Endothelial cell of umbilical vein (primary cell): Measurements from ENCODE around the gene SDSL. TPM values are rescaled to one million over a fixed set of nuclear protein-coding genes. Genes with fewer than 3 reads are reported as not detected.

Experiments used
- BruUV-seq: library from RNA; stranded (reverse); fragments of 400-500 nt; replicated peaks from 2 replicates; lab custom pipeline; 2021; lab: Mats Ljungman, UMichigan
- CTCF ChIA-PET: fragments of 300-600, 350-600 bp; sonication (Branson Sonifier 250); formaldehyde crosslinking; loops from one replicate; lab custom pipeline; 2021; ENCODE audit warnings: antibody characterized with exemption, inconsistent platforms; lab: Charles Lee
- POLR2A ChIA-PET: fragments of 300-600, 350-600 bp; sonication (Branson Sonifier 250); formaldehyde crosslinking; loops from one replicate; lab custom pipeline; 2021; ENCODE audit warnings: antibody characterized with exemption, inconsistent platforms; lab: Charles Lee
- DNase-seq: peaks from one replicate; pipeline ENCODE4 v3.0.0-alpha.2; 2011; ENCODE audit warnings: low read depth, low spot score
- FAIRE-seq: peaks from 2 replicates; lab custom pipeline; 2011; peaks lifted over from hg19 to GRCh38; lab: Jason Lieb, UNC
- H2AFZ ChIP-seq: 2 replicates; pipeline ENCODE4 v1.6.0; 2012; ENCODE audit warnings: low read depth, low read length, control low read depth, inconsistent platforms
- H3K27ac ChIP-seq: 2 replicates; pipeline ENCODE4 v1.5.1; 2011; ENCODE audit warnings: low read depth, mild to moderate bottlenecking, control low read depth, low read length, moderate library complexity; ENCODE audit not compliant: insufficient read depth
- H3K27me3 ChIP-seq, 2 experiments: 2 replicates each; pipeline versions ENCODE4 v1.6.0 to v1.6.1; 2011; ENCODE audit warnings: low read length in 2 of 2, mixed read lengths in 1 of 2; ENCODE audit not compliant: control insufficient read depth in 2 of 2, insufficient read depth in 2 of 2
- H3K36me3 ChIP-seq, 2 experiments: 2 replicates in 1 of 2; 3 replicates in 1 of 2; pipeline ENCODE4 v1.5.1; 2011; ENCODE audit warnings: low read length in 2 of 2, mild to moderate bottlenecking in 1 of 2, moderate library complexity in 1 of 2; ENCODE audit not compliant: control insufficient read depth in 2 of 2, insufficient read depth in 2 of 2; ENCODE audit errors: extremely low read depth in 1 of 2
- H3K4me1 ChIP-seq: 3 replicates; pipeline ENCODE4 v1.5.1; 2011; ENCODE audit warnings: mild to moderate bottlenecking, low read length; ENCODE audit not compliant: control insufficient read depth, insufficient read depth; ENCODE audit errors: extremely low read depth
- H3K4me2 ChIP-seq: 2 replicates; pipeline ENCODE4 v1.6.1; 2011; ENCODE audit warnings: low read length, control low read depth, mixed read lengths; ENCODE audit not compliant: insufficient read depth
- H3K4me3 ChIP-seq, 3 experiments: fragments of 200-600 bp in 1 of 3; sonication (generic), shearing (Covaris generic) in 1 of 3; replicated peaks in 1 of 3; 2 replicates each; pipeline ENCODE4 v1.5.1; 2011 to 2016; ENCODE audit warnings: control low read depth in 3 of 3, low read length in 3 of 3, mild to moderate bottlenecking in 2 of 3, inconsistent platforms in 1 of 3, low read depth in 1 of 3, moderate library complexity in 1 of 3; ENCODE audit not compliant: insufficient read depth in 1 of 3
- H3K79me2 ChIP-seq: 2 replicates; pipeline ENCODE4 v1.6.0; 2012; ENCODE audit warnings: low read length, inconsistent platforms; ENCODE audit not compliant: control insufficient read depth, insufficient read depth
- H3K9ac ChIP-seq: replicated peaks from 2 replicates; pipeline ENCODE3; 2011; ENCODE audit warnings: low read length, control low read depth; ENCODE audit not compliant: insufficient read depth; ENCODE audit errors: extremely low read depth
- H3K9me1 ChIP-seq: replicated peaks from 3 replicates; pipeline ENCODE4 v1.6.0; 2011; ENCODE audit warnings: mild to moderate bottlenecking, low read length; ENCODE audit not compliant: control insufficient read depth, insufficient read depth; ENCODE audit errors: extremely low read depth
- H3K9me3 ChIP-seq: replicated peaks from 2 replicates; pipeline ENCODE4 v1.5.1; 2012; ENCODE audit warnings: low read length, inconsistent platforms; ENCODE audit not compliant: control insufficient read depth, insufficient read depth
- H4K20me1 ChIP-seq: replicated peaks from 2 replicates; pipeline ENCODE3; 2011; ENCODE audit warnings: mild to moderate bottlenecking, low read length; ENCODE audit not compliant: control insufficient read depth, insufficient read depth; ENCODE audit errors: extremely low read depth
- CTCF ChIP-seq, 2 donors: IDR thresholded peaks; 1 replicate in 1 of 2; 2 replicates in 1 of 2; pipeline ENCODE4 v1.5.1; 2011; ENCODE audit warnings: low read length in 2 of 2, mild to moderate bottlenecking in 2 of 2, moderate library complexity in 2 of 2, control low read depth in 1 of 2, inconsistent platforms in 1 of 2, low read depth in 1 of 2; ENCODE audit not compliant: insufficient read depth in 1 of 2; ENCODE audit errors: extremely low read depth in 1 of 2
- EZH2 ChIP-seq: IDR thresholded peaks from 2 replicates; pipeline ENCODE4 v1.6.1; 2012; ENCODE audit warnings: borderline replicate concordance, low read depth, mild to moderate bottlenecking, moderate library complexity, low read length, inconsistent platforms; ENCODE audit not compliant: severe bottlenecking
- FOS ChIP-seq: IDR thresholded peaks from 2 replicates; pipeline ENCODE4 v1.6.1; 2011; ENCODE audit warnings: mild to moderate bottlenecking, low read length, moderate library complexity, borderline replicate concordance; ENCODE audit not compliant: insufficient read depth
- GATA2 ChIP-seq: IDR thresholded peaks from 2 replicates; pipeline ENCODE4 v1.7.0; 2011; ENCODE audit warnings: low read depth, mild to moderate bottlenecking, moderate library complexity, mixed read lengths, low read length; ENCODE audit not compliant: insufficient read length, insufficient read depth
- JUN ChIP-seq: IDR thresholded peaks from 2 replicates; pipeline ENCODE4 v1.6.1; 2011; ENCODE audit warnings: borderline replicate concordance, low read depth; ENCODE audit not compliant: insufficient read length, insufficient read depth
- MAX ChIP-seq: IDR thresholded peaks from 2 replicates; pipeline ENCODE4 v1.6.1; 2011; ENCODE audit not compliant: insufficient read depth, insufficient read length
- MYC ChIP-seq: IDR thresholded peaks from one replicate; pipeline ENCODE4 v1.6.1; 2011; ENCODE audit warnings: mild to moderate bottlenecking, low read depth, low read length
- POLR2A ChIP-seq: IDR thresholded peaks from 2 replicates; pipeline ENCODE4 v1.6.1; 2012; ENCODE audit warnings: low read depth, mild to moderate bottlenecking, control low read depth, low read length
- POLR2AphosphoS5 ChIP-seq: IDR thresholded peaks from 2 replicates; pipeline ENCODE4 v1.6.1; 2012; ENCODE audit warnings: low read depth, mild to moderate bottlenecking, control low read depth, low read length, moderate library complexity; ENCODE audit not compliant: insufficient read depth
- dilution Hi-C: fragments of 300-500 bp; cut with MboI; formaldehyde crosslinking; loops from one replicate; pipeline ENCODE4 v1.15.0; 2019; ENCODE audit warnings: low sequenced_read_pairs; ENCODE audit not compliant: extremely low pct_ligation_motif_present
- intact Hi-C: fragments of 100-400 bp; cut with micrococcal nuclease; formaldehyde crosslinking; loops from one replicate; pipeline ENCODE4 v1.10.0; 2022
- polyA plus RNA-seq, 4 experiments: library from polyadenylated mRNA; depleted of rRNA in 3 of 4; stranded (reverse) in 3 of 4; unstranded in 1 of 4; fragments of >200 nt; gene quantifications; 2 replicates each; pipeline versions ENCODE4 v1.2.1 to v1.2.3, GENCODE V29; 2011 to 2012; ENCODE audit warnings: missing spikeins in 1 of 4
- total RNA-seq: library from RNA; stranded (reverse); gene quantifications from 2 replicates; pipeline ENCODE4 v1.2.3, GENCODE V29; 2021

SDSL gene
- total and polyA plus RNA-seq, 2 donors (not counting 3 experiments of a cell fraction or from before 2014, with no cell fraction given): 5.7 to 16.9 TPM

- dilution Hi-C loops (no loop called here), intact Hi-C loops (no loop called here)
- no peak overlapping the region for H3K4me2 ChIP-seq
- TF ChIP-seq GATA2 (no peak), CTCF (IDR thresholded peaks at IDR 0.05; ENCODE audit: extremely low read depth in 1 of 2, insufficient read depth in 1 of 2, low read depth in 1 of 2, low read length in 2 of 2) (no peak), MYC (no peak), POLR2AphosphoS5 (no peak), JUN (no peak), MAX (no peak), POLR2A (no peak), FOS (no peak), EZH2 (no peak)
- H3K9ac ChIP-seq: no peak overlapping the region
- FAIRE-seq: no peak
- H3K9me3 ChIP-seq: no peaks in the 10 kb centered on the region
- H3K36me3 ChIP-seq: peaks cover 0 to 4% of the 10 kb centered on the region in 2 experiments
- POLR2A ChIA-PET: no interaction called here
- H3K9me1 ChIP-seq: no peaks in the 10 kb centered on the region
- H4K20me1 ChIP-seq: no peaks in the 10 kb centered on the region
- no peaks in the 10 kb centered on the region for H3K4me1 ChIP-seq
- no peak overlapping the region for H2AFZ ChIP-seq
- BruUV-seq: no TSS peak
- H3K79me2 ChIP-seq: no peaks in the 10 kb centered on the region
- no peaks in the 10 kb centered on the region for H3K27me3 ChIP-seq
- no peak for DNase-seq
- CTCF ChIA-PET: no interaction called here
- no peak overlapping the region for H3K27ac ChIP-seq
- H3K4me3 ChIP-seq: no peak overlapping the region
These were observed 31.0 kb upstream of the SDSL start for GRCh38 chr12:113391145-113391544.
